HCT116 (cell line): ENCODE data around the gene SGK1. TPM values are rescaled to one million over a fixed set of nuclear protein-coding genes. Genes with fewer than 3 reads are reported as not detected.

ENCODE experiments used
- ATAC-seq: fragments of 200-7000 bp; cut with Tn5 transposase; 2 replicates; pipeline ENCODE4 v1.9.1; 2020; ENCODE audit warnings: mild to moderate bottlenecking, moderate library complexity
- BruUV-seq: library from RNA; stranded (reverse); fragments of 400-500 nt; replicated peaks from 2 replicates; lab custom pipeline; 2021; lab: Mats Ljungman, UMichigan
- CTCF ChIA-PET: fragments of 300-600 bp; sonication (Branson Sonifier 250); formaldehyde crosslinking; loops from one replicate; lab custom pipeline; 2021; ENCODE audit warnings: antibody characterized with exemption; lab: Charles Lee
- POLR2A ChIA-PET: fragments of 300-600, 350-600 bp; sonication (Branson Sonifier 250); formaldehyde crosslinking; loops from one replicate; lab custom pipeline; 2021; ENCODE audit warnings: antibody characterized with exemption; lab: Charles Lee
- RAD21 ChIA-PET, 2 experiments: fragments of 300-600 bp; sonication (Branson Sonifier 250); formaldehyde crosslinking; loops; one replicate each; lab custom pipeline; 2023; ENCODE audit warnings: low total read pairs in 2 of 2; ENCODE audit not compliant: uncharacterized antibody in 2 of 2, unreplicated experiment in 2 of 2, low non-redundant PET in 1 of 2; lab: Charles Lee
- DNase-seq: peaks from one replicate; pipeline ENCODE4 v3.0.0-alpha.2; 2010; ENCODE audit warnings: low read depth, low spot score
- H2AFZ ChIP-seq: fragments of 200-600 bp; shearing (Covaris generic), sonication (generic); 2 replicates; pipeline ENCODE4 v1.6.1; 2017; ENCODE audit warnings: low read depth, mixed run types, mixed read lengths, antibody characterized with exemption, low read length; ENCODE audit not compliant: poor library complexity, severe bottlenecking
- H3K27ac ChIP-seq: 2 replicates; pipeline ENCODE4 v1.5.1; 2012; ENCODE audit warnings: low read depth, low read length
- H3K27me3 ChIP-seq: fragments of 200-600 bp; sonication (generic); 2 replicates; pipeline ENCODE4 v1.6.1; 2016; ENCODE audit warnings: mixed run types, low read length, mixed read lengths; ENCODE audit not compliant: insufficient read depth
- H3K36me3 ChIP-seq, 2 experiments: fragments of 200-500 bp in 1 of 2; fragments of 200-600 bp in 1 of 2; sonication (Bioruptor generic) in 1 of 2; sonication (generic) in 1 of 2; 2 replicates each; pipeline versions ENCODE4 v1.5.1 to v1.6.1; 2014 to 2016; ENCODE audit warnings: low read length in 2 of 2, inconsistent platforms in 1 of 2, mixed read lengths in 1 of 2, mixed run types in 1 of 2; ENCODE audit not compliant: insufficient read depth in 2 of 2, control insufficient read depth in 1 of 2
- H3K4me1 ChIP-seq, 2 experiments: fragments of 200-600 bp in 1 of 2; sonication (generic) in 1 of 2; 2 replicates each; pipeline versions ENCODE4 v1.5.1 to v1.6.1; 2012 to 2017; ENCODE audit warnings: low read length in 2 of 2, inconsistent platforms in 1 of 2, mild to moderate bottlenecking in 1 of 2, mixed read lengths in 1 of 2, mixed run types in 1 of 2, moderate library complexity in 1 of 2; ENCODE audit not compliant: insufficient read depth in 2 of 2, control insufficient read depth in 1 of 2
- H3K4me2 ChIP-seq: fragments of 200-600 bp; sonication (generic); 2 replicates; pipeline ENCODE4 v1.6.1; 2017; ENCODE audit warnings: mixed run types, low read length, mixed read lengths
- H3K4me3 ChIP-seq, 2 experiments: fragments of 200-600 bp in 1 of 2; sonication (generic) in 1 of 2; replicated peaks in 1 of 2; 2 replicates each; pipeline ENCODE4 v1.5.1; 2011 to 2016; ENCODE audit warnings: low read length in 2 of 2, control low read depth in 1 of 2, low read depth in 1 of 2, mild to moderate bottlenecking in 1 of 2, mixed read lengths in 1 of 2, mixed run types in 1 of 2
- H3K79me2 ChIP-seq: fragments of 200-600 bp; sonication (generic); 2 replicates; pipeline ENCODE4 v1.6.1; 2017; ENCODE audit warnings: mild to moderate bottlenecking, mixed run types, low read length, moderate library complexity, mixed read lengths; ENCODE audit not compliant: insufficient read depth
- H3K9ac ChIP-seq: fragments of 200-600 bp; sonication (generic); 2 replicates; pipeline ENCODE4 v1.6.1; 2016; ENCODE audit warnings: low read length, mixed read lengths
- H3K9me2 ChIP-seq: fragments of 200-600 bp; sonication (generic), shearing (Covaris generic); 2 replicates; pipeline ENCODE4 v1.6.1; 2017; ENCODE audit warnings: mixed run types, mild to moderate bottlenecking, moderate library complexity; ENCODE audit not compliant: insufficient read depth
- H3K9me3 ChIP-seq, 2 experiments: fragments of 200-500 bp in 1 of 2; fragments of 200-600 bp in 1 of 2; sonication (Bioruptor generic) in 1 of 2; sonication (generic) in 1 of 2; 2 replicates each; pipeline ENCODE4 v1.6.1; 2014 to 2017; ENCODE audit warnings: low read length in 2 of 2, mixed read lengths in 2 of 2, inconsistent platforms in 1 of 2, low read depth in 1 of 2, mild to moderate bottlenecking in 1 of 2, mixed run types in 1 of 2, moderate library complexity in 1 of 2; ENCODE audit not compliant: control insufficient read depth in 1 of 2, insufficient read depth in 1 of 2
- H4K20me1 ChIP-seq: fragments of 200-600 bp; sonication (generic), shearing (Covaris generic); 2 replicates; pipeline ENCODE4 v1.6.1; 2017; ENCODE audit warnings: mixed run types, mild to moderate bottlenecking, moderate library complexity; ENCODE audit not compliant: insufficient read depth
- ATF3 ChIP-seq: IDR thresholded peaks from 2 replicates; pipeline ENCODE4 v1.6.1; 2012
- CEBPB ChIP-seq: IDR thresholded peaks from 2 replicates; pipeline ENCODE4 v1.6.1; 2012; ENCODE audit warnings: low read depth
- EGR1 ChIP-seq: IDR thresholded peaks from 2 replicates; pipeline ENCODE4 v1.6.1; 2012; ENCODE audit warnings: low read depth
- EZH2phosphoT487 ChIP-seq: fragments of 200-600 bp; IDR thresholded peaks from 2 replicates; pipeline ENCODE4 v1.6.1; 2018; ENCODE audit warnings: antibody characterized with exemption, borderline replicate concordance
- FOSL1 ChIP-seq: IDR thresholded peaks from 2 replicates; pipeline ENCODE4 v1.6.1; 2012; ENCODE audit warnings: low read depth
- JUND ChIP-seq: IDR thresholded peaks from 2 replicates; pipeline ENCODE4 v1.6.1; 2012
- POLR2AphosphoS5 ChIP-seq: IDR thresholded peaks from 2 replicates; pipeline ENCODE4 v1.6.1; 2011; ENCODE audit warnings: mild to moderate bottlenecking, low read depth, low read length, moderate library complexity
- RAD21 ChIP-seq: IDR thresholded peaks from 2 replicates; pipeline ENCODE4 v1.6.1; 2012; ENCODE audit warnings: low read depth, mild to moderate bottlenecking
- REST ChIP-seq: IDR thresholded peaks from 2 replicates; pipeline ENCODE4 v1.6.1; 2012; ENCODE audit warnings: low read depth
- SIN3A ChIP-seq: IDR thresholded peaks from 2 replicates; pipeline ENCODE4 v1.6.1; 2012; ENCODE audit warnings: low read depth
- SP1 ChIP-seq: IDR thresholded peaks from 2 replicates; pipeline ENCODE4 v1.6.1; 2012; ENCODE audit warnings: low read depth
- SRF ChIP-seq: IDR thresholded peaks from 2 replicates; pipeline ENCODE4 v1.6.1; 2012; ENCODE audit warnings: low read depth
- ZBTB33 ChIP-seq: IDR thresholded peaks from 2 replicates; pipeline ENCODE4 v1.6.1; 2011; ENCODE audit warnings: mild to moderate bottlenecking, low read length, moderate library complexity; ENCODE audit not compliant: insufficient replicate concordance; ENCODE audit errors: extremely low read depth
- intact Hi-C: fragments of 100-400 bp; cut with micrococcal nuclease; formaldehyde crosslinking; loops from 2 replicates; pipeline ENCODE4 v1.10.0; 2022
- total RNA-seq: library from RNA; stranded (reverse); gene quantifications from one replicate; pipeline ENCODE4 v1.2.1, GENCODE V29; 2021; ENCODE audit not compliant: unreplicated experiment

SGK1 gene
- total RNA-seq, 1 experiment from 2014 or later: 4.5 TPM

- Histone ChIP-seq H3K4me3 (no peak overlapping the region), H3K36me3 (no peaks in the 10 kb centered on the region), H4K20me1 (no peaks in the 10 kb centered on the region), H3K9me2 (no peaks in the 10 kb centered on the region), H3K27ac (no peak overlapping the region), H3K27me3 (no peaks in the 10 kb centered on the region), H3K9ac (no peak overlapping the region), H3K4me2 (no peak overlapping the region), H3K9me3 (no peaks in the 10 kb centered on the region), H2AFZ (no peak overlapping the region), H3K79me2 (no peaks in the 10 kb centered on the region), H3K4me1 (no peaks in the 10 kb centered on the region)
- TF ChIP-seq EZH2phosphoT487 (no peak), RAD21 (no peak), CEBPB (no peak), POLR2AphosphoS5 (no peak), JUND (no peak), ZBTB33 (no peak), REST (no peak), SIN3A (no peak), FOSL1 (no peak), ATF3 (no peak), EGR1 (no peak), SRF (no peak), SP1 (no peak)
- intact Hi-C loops: no loop called here
- DNase-seq (no peak), ATAC-seq (no peak)
- RAD21 ChIA-PET: interaction anchor here in 1 of 2 experiments (0.6 kb wide), 1 partner anchor 215 kb away, joined by 3 read pairs; no protein-coding TSS in a partner anchor
- POLR2A ChIA-PET: no interaction called here
- CTCF ChIA-PET: no interaction called here
- no TSS peak for BruUV-seq
Measured at GRCh38 chr6:134249239-134249758, 68.6 kb downstream of the SGK1 start.
